ENCODE data around the gene TUT1.
A peak's percentile ranks its signal among the peaks of the same experiment; 100 is the strongest.

The TUT1 gene

DNA sequence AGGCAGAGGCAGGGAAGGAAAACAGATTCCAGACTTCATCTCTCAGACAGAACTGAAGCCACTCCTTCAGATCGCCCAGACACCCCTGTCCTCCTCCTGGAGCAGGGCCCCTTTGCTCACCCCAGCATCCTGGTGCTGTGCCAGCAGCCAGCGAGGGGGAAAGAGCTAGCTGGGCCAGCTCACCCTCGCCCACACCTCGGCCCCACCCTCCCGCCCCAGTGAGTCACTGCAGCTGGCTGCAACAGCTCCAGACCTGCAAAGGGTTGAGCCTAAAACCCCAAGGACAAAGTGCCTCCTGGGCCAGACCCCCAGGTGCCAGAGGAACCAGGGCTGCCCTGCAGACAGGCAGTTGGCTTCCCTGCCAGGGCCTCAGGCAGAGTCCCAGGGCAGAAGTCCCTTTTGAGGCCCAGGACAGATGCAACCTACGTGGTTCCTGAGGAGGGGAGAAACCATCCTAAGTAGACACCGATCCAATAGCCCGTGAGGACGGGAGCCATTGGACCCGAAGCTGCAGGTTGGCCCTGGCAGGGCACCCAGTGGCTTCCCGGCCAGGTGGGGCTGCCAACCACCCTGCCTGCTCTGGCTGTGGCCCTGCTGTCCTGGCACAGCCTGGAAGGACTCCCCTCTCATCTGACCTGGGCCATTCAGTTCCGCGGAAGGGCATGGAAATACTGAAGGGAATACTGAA is 51.9 kb downstream of the TUT1 start:
- DNase-seq: peak; percentile 51

DNA sequence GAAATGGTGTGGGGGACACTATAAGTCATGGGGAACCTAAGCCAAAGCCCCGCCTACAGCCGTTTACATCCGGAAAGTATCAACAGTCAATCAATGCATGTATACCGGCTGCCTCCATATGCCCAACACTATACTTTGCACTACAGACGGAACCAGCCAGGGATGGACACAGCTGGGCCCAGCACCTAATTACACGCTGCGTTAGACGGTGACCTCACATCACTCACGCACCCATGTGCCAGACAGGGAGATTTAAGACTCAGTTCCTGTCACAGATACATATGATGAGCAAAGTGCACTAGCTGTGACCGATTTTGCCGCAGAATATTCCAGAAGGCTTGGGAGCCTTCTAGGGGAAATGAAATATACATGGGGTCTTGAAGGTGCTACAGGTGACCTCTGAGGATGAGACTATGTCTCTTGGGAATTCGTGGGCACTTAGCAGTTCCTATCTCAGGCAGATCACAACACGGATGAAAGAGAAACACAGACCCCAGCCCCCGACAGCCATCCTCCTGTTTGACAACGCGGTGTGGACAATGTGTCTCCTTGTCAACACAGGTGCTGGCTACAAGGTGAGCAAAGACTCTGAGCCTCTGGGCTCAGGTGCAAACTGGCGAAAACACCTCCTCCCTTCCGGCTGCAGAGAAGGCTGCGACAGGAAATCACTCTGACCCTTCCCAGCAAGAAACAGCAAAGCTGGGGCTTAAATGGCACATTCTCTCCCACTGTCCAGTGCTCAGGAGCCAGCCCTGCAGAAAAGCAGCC is 52.7 kb downstream of the TUT1 start:
- DNase-seq: no peak

DNA sequence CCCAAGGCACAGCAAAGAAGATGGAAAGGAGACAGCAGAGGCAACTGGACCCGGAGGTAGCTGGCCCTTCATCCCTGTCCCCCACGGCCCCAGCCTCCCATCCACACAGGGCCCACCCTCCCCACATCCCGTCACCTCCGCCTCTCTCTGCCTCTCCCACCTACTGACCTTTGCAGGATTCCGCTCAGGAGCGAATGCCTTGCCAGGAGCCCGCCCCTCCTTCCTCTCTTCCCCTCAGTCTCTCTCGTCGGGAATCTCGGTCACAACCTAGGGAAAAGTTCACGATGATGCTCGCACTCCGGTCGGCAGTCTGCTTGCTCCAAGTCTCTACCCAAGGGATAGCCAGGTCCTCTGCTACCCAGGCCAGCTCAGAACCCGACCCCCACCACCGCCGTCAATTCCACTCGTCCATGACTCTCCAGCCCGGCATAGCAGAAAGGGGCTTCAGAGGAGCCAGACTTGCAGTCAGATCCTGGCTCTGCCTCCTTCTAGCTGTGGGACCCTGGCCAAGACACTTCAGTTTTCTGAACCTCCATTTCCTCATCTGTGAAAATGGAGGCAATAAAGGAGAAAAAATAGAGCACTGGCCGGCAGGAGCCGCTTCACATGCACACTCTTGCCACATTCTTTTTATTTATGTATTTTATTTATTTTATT is 54.9 kb downstream of the TUT1 start:
- DNase-seq: no peak

DNA sequence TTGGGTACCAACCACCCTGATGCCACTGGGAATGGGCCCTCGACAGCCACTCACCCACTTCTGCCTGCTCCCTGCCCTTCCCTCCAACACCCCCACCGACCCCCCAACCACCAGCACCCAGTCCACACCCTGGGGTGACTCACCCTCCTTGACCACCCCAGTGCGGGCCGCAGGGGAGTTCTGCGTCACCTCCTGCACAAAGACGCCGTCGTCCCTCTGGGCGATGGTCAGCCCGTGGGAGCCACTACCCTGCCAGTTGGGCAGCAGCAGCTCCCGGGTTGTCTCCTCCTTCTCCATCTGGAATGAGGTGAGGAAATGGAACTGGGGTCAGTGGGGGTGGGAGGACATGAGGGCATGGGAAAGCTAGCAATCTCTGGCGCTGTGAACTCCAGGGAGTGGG is 55.5 kb downstream of the TUT1 start:
- no peak for DNase-seq

DNA sequence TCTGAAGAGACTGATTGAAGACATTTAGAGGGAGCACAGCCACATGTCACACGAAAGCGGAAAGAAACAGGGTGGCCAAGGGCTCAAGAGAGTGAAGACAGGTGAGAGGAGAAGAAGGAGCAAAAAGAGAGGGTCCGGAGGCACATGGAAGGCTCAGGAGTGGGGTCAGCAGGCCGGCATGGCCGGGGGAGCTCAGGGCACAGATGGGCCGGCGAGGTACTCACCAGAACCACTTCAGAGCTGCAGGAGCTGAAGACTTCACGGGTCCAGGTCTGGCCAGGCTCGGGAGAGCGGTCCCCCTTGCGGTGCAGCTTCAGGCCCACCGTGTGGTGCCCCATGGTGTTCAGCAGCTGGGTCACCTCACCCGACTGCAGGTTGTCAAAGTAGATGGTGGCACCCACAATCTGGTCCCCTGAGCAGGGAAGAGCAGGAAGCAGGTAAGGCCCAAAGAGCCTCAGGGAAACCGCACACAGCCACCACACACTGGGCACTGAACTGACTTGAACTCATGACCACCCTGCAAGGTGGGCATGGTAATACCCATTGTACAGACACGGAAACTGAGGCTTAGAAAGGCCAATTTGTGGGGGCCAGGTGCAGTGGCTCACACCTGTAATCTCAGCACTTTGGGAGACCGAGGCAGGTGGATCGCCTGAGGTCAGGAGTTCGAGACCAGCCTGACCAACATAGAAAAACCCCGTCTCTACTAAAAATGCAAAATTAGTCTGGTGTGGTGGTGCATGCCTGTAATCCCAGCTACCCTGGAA is 56.4 kb downstream of the TUT1 start:
- no peak for DNase-seq

DNA sequence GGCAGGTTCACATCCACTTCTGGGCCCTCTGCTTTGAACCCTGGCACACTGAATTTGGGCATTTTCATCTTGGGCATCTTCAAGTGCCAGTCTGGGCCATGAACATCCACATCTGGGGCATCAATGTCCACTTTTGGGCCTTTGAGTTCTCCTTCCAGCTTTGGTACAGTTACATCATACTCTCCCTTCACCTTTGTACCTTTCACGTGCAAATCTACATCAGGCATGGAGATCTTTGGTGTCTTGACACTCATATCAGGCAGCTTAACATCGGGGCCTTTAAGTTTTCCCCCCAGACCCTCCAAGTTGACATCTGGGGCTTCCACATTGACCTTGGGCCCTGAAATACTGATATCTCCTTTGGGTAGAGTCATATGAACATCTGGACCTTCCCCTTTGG is 59.2 kb downstream of the TUT1 start:
- no peak for DNase-seq

Data from CD4-positive, alpha-beta T cell treated with Interleukin-15 for 1 hour (primary cell).